HG02763 (cell line): ENCODE data around the gene SDCBP2.

ENCODE experiments used
- ATAC-seq: cut with Tn5 transposase; IDR thresholded peaks from one replicate; pipeline ENCODE4 v1.9.1; 2021; ENCODE audit warnings: mild to moderate bottlenecking, moderate library complexity; ENCODE audit not compliant: unreplicated experiment

SDCBP2 gene

DNA sequence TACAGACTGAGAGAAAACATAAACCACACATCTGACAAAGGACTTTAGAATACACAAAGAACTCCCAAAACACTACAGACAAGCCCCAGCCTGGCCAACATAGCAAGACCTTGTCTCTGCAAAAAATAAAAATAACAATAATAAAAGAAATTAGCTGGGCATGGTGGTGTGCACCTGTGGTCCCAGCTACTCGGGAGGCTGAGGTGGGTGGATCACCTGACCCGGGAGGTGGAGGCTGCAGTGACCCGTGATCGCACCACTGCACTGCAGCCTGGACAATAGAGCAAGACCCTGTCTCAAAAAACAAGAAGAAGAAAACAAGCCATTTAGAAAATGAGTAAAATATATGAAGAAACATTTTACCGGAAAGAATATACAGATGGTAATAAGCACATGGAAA lies 13.1 kb downstream of the SDCBP2 start:
- ATAC-seq = no peak

DNA sequence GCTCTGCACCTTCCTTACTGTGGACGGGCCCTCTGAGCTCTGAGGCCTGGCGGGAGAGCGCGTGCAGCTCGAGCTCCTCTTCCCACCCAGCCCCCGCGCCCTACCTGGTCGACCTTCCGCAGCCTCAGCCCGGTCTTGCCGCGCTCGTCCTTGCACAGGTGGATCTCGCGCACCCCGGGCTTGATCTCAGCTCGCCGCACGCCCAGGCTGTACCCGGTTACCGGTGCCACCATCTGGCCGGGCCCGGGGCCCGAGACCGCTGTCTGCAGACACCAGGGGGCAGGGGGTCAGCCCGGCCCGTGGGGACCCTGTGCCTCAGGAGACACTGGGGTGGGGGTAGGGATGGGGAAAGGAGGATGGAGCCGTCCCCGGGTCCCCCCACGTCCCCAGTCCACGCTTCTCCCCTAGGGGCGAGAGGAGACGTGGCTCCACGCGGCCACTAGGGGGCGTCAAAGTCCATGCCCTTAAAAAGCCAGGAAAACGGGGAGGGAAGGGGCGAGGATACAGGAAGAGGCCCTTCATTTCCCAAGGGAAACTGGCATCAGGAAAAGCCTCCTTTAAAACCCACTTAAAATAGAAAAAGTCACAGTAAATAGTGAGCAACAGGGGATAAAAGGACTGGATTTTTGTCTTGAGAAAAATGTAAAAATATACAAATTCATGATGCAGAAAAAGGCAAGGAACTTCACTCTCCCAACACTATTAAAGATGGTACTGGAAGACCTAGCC lies 15.5 kb downstream of the SDCBP2 start:
- no peak for ATAC-seq

DNA sequence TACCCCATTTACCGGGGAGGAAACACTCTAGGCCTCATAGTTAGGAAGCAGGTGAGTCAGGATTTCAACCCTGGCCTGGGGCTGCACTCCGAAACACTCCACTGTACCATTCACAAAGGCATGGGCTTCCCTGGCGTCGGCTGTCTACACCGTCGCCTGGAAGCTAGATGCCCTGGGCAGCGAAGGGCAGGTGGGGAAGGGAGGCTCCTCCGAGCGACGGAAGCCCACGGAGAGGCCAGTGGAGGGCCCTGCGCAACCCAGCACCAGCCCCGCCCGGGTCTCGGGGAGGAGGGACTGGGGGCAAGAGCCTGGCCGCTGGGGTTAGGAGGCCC lies 16.1 kb downstream of the SDCBP2 start:
- no peak for ATAC-seq

DNA sequence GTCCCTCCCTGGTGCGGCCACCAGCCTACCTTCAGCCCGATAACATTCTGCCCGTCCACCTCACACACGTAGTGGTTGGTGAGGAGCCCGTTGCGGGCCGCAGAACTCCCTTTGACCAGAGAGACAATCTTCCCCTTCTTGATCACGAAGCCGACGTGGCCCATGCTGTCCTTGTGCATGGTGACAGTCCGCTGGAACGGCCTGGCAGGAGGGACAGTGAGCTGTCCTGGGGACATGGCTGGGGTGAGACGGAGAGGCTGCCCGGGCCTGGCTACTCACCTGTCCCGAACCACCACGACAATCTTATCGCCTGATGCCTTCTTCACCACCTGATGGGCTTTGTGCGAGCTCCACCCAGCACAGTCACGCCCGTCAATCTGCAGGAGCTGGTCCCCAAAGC lies 16.6 kb downstream of the SDCBP2 start:
- no peak for ATAC-seq

DNA sequence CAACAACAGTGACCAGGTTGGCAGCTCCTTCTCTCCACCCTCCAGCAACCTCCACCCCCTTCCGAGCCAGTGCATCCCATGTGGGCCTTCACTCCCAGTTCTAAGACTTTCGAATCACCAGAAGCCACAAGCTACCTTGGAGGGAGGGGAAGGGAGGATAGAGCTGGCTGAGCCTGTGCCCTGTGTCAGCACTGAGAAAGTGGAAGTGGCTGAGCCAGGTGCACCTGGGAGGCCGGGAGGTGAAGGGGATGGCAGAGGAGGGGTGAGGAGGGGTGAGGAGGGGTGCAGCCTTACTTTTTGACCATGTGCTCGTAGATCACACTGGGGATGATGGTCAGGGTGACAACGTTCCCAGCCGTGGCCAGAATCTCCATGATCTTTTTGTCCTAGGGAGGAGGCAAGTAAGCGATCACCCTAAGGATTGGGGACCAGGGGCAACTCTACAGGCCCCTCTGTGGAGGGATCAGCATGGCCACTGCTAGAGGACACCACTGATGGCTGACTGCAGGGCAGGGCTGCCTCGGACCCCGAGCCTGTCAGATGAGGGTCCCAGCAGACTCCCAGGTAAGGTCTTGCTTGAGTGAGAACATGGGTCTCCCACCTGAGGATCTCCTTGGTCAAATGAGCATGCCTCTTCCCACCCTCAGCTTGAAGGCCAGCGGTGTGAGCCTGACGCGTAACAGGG lies 18.3 kb downstream of the SDCBP2 start:
- no peak for ATAC-seq

DNA sequence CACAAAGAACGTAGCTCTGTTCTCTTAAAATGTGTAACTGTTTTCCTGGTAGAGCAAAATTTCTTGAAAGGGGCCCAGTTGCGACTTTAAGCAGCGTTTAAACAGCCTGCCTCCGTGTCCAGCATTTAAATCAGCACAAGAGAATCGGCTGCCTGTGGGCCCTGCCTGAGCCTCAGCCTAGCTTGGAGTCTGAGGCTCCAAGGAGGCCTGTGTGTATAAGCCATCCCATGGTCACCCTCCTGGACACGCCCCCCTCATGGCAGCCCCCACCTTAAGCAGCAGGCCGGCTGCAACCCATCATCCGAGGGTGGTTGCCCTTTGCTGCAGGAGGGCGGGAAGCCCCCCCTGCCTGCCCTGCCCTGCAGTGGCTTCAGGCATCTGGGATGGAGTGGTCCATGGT lies 18.9 kb downstream of the SDCBP2 start:
- ATAC-seq = no peak

DNA sequence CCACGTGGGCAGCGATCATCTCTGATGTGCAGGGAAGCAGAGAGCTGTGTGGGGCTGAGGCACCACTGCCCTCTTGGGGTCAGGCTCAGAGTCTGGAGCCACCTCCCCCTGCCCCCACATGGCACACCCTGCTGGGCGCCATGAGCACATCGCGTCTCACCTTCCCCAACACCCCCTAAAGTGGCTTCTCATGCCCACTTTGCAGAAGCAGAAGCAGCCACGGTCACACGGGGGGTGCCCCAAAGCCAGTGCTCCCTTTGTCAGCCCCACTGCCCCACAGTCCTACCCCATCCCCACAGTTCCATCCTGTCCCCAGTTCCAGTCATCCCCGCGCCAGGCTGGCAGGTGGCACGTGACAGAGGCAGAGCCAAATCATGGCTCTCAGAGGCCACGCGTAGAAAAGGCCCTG lies 19.5 kb downstream of the SDCBP2 start:
- no peak for ATAC-seq

DNA sequence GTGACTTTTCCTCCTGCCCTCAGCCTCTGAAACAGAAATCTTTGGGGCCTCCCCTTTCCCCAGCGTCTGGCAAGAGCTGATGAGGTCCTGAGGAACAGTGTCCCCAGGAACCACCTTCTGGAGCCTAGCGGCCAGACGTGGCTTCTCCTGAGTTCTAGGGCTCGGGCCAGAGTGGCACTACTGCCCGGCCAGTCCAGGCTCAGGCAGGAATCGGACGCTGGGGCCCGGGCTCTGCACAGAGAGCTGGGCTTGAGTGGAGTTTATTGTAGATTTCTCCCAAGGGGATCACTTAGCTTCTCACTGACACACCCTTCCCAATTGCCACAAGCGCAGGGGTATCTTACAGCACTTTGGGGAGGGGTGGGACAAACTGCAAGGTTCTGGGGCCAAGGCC lies 20.2 kb downstream of the SDCBP2 start:
- no peak for ATAC-seq

DNA sequence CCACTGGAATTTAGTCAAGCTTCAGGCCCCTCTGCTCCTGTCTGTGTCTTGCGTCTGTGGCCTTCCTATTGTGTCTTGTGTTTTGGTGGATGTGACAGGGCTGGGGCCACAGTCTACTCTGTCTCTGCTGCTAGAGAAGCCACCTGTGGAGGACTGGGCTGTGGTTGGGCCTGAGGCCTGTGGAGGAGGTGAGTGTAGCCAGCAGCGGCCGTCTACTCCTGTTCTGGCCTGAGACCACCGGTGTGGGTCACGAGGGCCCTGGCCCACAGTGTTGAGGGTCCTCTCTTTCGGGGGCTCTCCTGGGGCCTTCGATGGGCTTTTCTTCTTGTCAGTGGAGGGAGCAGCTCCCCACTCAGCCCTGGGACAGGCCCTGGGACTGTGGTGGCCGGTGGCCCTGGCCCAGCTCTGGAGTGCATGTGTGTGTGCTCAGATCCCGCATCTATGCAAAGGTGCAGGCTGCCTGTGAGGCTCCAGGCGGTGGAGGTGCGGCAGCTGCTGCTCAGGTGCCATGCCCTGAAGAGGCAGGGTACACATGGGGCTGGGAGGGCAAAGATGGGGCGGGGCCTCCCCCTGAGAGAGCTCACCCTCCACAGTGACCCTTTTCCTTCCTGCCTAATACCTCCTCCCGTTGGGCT lies 20.8 kb downstream of the SDCBP2 start:
- ATAC-seq = no peak

DNA sequence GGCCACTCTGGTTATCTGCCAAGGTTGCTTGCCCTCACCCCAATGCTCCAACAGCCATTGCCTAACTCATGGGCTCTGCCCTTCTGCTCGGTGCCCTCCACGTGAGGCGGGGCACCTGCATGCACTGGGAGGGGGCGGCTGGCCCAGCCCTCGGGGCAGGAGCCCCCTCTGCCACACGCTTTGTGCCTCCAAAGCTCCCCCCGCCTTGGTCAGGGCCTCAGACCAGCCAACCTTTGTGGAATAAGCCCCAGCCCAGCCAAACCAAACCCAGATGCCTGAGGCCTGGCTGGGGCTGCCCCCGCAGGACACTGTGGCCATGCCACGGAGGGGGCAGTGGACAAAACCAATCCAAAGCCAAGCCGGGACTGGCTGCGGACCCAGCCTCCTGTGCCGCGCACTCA lies 21.4 kb downstream of the SDCBP2 start:
- ATAC-seq = no peak

DNA sequence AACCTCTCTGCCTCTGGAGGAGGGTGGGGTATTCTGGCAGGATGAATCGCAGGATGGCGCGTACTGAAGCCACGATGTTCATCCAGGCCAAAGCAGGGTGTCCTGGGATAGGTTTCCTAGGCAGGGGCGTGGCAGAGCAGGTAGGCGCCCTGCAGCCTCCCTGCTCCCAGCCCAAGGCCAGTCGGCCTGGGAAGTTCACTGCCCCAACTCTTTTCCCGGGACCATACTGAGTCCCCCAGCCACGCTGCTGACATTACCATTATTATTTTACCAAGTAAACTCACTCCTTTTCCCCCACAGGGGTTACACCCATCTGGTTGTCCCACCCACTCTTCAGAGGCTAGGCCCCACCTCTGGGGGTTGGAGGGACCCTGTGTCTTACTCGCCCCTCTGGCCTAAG lies 21.8 kb downstream of the SDCBP2 start:
- no peak for ATAC-seq

DNA sequence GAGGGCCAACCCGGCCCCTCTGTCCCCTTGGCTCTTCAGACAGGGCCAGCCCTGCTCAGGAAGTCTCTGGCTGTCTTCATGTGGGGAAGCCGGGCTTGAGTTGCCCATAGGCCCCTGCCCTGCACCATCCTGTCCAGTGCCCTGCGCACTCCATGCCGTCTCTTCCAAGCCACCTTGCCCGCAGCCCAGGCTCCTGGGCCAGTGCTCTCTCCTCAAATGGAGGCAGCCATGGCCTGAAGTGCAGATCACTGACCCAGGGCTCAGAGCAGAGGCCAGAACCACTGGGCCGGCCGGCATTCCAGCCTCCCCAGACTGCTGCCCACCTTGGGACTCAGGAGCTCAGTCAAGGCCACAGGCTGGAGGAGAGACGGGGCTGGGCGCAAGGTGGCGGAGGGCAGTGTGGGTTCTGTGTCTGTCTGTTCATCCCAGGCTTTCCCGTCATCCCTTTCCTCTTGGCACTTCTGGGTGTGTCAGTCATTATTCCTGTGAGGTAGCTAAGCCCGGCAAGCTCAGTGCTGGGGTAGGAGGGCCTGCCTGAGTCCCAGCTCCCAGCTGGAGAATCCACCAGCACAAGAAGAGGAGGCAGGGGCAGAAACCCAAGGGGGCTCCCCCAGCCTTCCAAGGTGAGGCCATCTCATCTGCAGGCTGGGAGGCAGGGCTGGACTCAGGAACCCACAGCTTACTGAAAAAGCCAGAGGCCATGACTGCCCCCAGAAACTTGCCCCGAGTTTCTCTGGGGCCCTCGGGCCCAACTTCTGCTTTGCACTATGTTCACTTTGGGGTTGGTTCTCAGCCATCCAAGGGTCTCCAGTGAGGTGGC lies 22.4 kb downstream of the SDCBP2 start:
- no peak for ATAC-seq

DNA sequence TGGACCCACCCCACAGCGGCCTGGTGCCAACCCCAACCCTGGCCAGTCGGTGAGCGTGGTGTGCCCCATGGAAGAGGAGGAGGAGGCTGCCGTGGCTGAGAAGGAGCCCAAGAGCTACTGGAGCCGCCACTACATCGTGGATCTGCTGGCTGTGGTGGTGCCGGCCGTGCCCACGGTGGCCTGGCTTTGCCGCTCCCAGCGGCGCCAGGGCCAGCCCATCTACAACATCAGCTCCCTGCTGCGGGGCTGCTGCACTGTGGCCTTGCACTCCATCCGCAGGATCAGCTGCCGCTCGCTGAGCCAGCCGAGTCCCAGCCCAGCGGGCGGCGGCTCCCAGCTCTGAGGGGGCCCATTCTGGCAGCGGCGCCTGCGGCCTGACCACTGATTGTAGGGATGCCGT lies 23.2 kb downstream of the SDCBP2 start:
- no peak for ATAC-seq

DNA sequence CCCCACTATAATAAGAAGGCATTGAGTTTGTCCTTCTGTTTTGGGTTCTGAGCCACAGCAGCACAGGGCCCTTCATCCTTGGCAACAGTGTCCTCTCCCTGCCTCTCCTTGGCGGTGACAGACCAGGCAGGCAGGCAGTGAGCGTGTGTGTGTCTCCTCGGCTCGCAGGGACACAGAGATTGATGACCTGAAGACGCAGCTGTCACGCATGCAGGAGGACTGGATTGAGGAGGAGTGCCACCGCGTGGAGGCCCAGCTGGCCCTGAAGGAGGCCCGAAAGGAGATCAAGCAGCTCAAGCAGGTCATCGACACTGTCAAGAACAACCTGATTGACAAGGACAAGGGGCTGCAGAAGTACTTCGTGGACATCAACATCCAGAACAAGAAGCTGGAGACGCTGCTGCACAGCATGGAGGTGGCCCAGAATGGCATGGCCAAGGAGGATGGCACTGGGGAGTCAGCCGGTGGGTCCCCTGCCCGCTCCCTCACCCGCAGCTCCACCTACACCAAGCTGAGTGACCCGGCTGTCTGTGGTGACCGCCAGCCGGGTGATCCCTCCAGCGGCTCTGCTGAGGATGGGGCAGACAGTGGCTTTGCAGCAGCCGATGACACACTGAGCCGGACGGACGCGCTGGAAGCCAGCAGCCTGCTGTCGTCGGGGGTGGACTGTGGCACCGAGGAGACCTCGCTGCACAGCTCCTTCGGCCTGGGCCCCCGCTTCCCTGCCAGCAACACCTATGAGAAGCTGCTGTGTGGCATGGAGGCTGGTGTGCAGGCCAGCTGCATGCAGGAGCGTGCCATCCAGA lies 24.0 kb downstream of the SDCBP2 start:
- no peak for ATAC-seq

DNA sequence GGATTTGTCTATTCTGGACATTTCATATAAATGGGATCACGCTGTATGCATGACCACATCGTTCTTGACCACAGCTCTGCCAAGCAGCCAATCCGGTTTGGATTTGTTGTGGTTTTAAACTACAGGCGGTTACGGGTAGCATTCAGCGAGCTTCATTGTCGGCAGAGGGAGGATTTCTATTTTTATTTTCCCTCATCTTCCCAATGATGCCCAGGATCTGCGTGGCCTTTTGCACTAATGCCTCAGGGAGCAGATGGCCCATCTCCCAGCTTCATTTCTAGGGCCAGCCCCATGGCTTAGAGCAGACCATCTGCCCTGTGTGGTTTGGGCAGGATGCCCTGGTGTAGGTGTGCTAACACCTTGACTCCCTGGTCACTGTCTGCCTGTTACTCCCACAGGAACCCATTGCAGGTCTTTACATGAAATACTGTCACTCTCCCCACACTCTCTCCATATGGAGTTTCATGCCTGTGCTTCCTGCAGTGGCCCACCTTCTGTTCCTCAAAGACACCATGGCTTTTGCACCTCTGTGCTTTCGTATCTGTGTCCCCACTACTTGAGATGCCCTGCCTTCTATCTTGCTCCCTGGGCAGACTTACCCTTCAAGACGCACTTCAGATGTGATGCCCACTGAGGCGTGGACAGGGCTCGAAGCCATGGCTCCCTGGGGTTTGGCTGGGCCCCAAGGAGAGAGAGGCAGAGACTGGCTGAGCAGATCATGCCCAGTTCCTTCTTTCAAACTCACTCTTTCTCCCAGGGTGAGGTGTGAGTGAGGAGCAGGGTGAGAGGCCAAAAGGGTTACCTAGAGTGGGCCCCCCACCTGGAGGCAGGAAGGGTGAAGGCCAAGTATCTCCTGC lies 26.0 kb downstream of the SDCBP2 start:
- no peak for ATAC-seq

DNA sequence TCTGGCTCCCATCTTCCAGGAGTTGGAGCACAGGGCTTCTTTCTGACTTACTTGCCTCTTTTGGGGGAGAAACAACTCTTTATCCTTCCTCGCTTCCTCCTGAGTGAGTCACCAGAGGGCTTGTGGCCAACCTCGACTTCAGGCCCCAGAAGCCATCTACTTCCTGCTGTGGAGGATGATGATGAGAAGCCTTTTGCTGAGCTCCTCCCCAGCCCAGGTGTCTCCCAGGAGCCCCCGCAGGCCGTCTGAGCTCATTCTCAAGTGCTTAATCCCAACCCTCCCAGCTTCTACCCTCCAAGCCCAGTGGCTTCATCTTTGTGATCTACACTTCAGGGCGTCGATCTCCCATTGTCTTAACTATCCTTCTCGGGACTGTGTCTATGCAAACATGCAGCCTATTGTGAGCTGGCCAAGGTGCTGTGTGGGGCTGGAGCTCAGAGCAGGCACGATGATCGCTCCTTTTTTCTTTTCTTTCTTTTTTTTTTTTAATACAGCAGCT lies 27.9 kb downstream of the SDCBP2 start:
- no peak for ATAC-seq

DNA sequence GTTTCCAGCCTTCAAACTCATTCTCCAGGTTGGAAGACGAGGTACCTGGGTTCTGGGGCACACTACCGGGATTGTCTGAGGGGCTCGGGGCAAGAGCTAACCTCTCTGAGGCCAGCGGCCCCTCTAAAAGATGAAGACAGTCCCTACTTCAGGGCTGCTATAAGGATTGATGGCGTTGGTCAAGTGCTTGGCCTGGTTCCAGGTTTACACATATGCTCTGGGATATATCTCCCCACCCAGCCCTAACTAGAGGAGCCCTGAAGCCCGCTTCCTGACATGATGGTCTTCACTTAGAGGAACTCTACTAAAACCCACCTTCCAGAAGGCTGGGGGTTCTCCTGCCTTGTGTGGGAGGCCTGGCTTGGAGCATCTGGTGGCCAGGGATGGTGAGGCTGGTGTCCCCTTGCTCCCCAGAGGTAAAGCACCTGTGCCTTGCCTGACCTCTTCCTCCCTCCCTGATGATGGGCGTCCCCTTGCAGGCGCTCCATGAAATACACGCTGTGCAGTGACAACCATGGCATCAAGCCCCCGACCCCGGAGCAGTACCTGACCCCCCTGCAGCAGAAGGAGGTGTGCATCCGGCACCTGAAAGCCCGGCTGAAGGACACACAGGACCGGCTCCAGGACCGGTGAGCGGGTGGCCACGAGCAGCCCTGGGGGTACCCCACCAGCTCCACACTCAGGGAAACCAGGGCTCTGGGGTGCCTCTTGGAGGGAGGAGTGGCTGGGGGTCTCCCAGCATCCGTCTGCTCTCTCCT lies 28.7 kb downstream of the SDCBP2 start:
- ATAC-seq = no peak

DNA sequence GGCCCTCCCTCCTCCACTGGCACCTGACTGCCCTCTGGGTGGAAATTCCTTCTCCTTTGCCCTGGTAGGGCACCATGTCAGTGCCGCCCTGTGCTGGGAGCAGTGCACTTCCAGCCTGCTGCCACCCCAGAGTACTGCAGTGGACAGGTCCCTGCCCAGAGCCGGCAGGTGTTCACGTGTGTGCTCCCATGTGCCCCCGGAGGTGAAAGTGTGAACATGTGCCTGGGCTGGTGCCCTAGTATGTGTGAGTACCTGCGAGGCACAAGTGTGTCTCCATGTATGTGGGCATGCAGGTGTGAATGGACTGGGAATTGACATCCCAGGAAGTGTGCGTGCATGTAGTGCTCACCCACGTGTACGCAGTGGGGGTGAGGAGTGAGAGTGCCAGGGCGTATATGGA lies 29.4 kb downstream of the SDCBP2 start:
- no peak for ATAC-seq
